WTC11 (cell line): ENCODE data around the gene C10orf71. TPM values are rescaled to one million over a fixed set of nuclear protein-coding genes. Genes with fewer than 3 reads are reported as not detected.

Experiments
- ATAC-seq: fragments of 200-7000 bp; cut with Tn5 transposase; 2 replicates; pipeline ENCODE4 v1.10.0; 2021; ENCODE audit warnings: mild to moderate bottlenecking, moderate library complexity
- CTCF ChIA-PET: fragments of 300-600 bp; sonication (Branson Sonifier 250); formaldehyde crosslinking; loops from one replicate; lab custom pipeline; 2021; ENCODE audit warnings: antibody characterized with exemption; lab: Charles Lee
- POLR2A ChIA-PET: fragments of 350-600 bp; sonication (Branson Sonifier 250); formaldehyde crosslinking; loops from one replicate; lab custom pipeline; 2021; ENCODE audit warnings: antibody characterized with exemption; lab: Charles Lee
- DNase-seq: peaks from one replicate; pipeline ENCODE4 v3.0.0; 2021; ENCODE audit warnings: low spot score
- H3K27ac Mint-ChIP-seq: 2 replicates; pipeline ENCODE4 v1.8.0; 2021; ENCODE audit warnings: mixed read lengths
- H3K27me3 Mint-ChIP-seq: 2 replicates; pipeline ENCODE4 v1.8.0; 2021; ENCODE audit warnings: low read depth, mild to moderate bottlenecking, moderate library complexity, mixed read lengths
- H3K36me3 Mint-ChIP-seq: 2 replicates; pipeline ENCODE4 v1.8.0; 2021; ENCODE audit warnings: mixed read lengths
- H3K4me1 Mint-ChIP-seq: 2 replicates; pipeline ENCODE4 v1.8.0; 2022; ENCODE audit warnings: mixed read lengths
- H3K4me3 Mint-ChIP-seq: 2 replicates; pipeline ENCODE4 v1.8.0; 2021; ENCODE audit warnings: mild to moderate bottlenecking, moderate library complexity, mixed read lengths
- H3K9me3 Mint-ChIP-seq: 2 replicates; pipeline ENCODE4 v1.8.0; 2021; ENCODE audit warnings: mixed read lengths
- AFF4 ChIP-seq: sonication (generic); formaldehyde crosslinking; IDR thresholded peaks from 2 replicates; pipeline ENCODE4 v1.8.1; 2023; ENCODE audit warnings: mild to moderate bottlenecking, missing genetic modification reagents, borderline replicate concordance
- ATF6 ChIP-seq: sonication (generic); formaldehyde crosslinking; IDR thresholded peaks from 2 replicates; pipeline ENCODE4 v1.8.1; 2023; ENCODE audit warnings: mild to moderate bottlenecking, missing genetic modification reagents
- E2F4 ChIP-seq: sonication (generic); formaldehyde crosslinking; IDR thresholded peaks from 2 replicates; pipeline ENCODE4 v1.8.1; 2022; ENCODE audit warnings: low read depth, mild to moderate bottlenecking, moderate library complexity, missing genetic modification reagents, borderline replicate concordance
- ELF4 ChIP-seq: sonication (generic); formaldehyde crosslinking; IDR thresholded peaks from 2 replicates; pipeline ENCODE4 v1.8.1; 2022; ENCODE audit warnings: low read depth, mild to moderate bottlenecking, moderate library complexity, missing genetic modification reagents
- EMX1 ChIP-seq: fragments of 250-450 bp; sonication (Bioruptor Pico); IDR thresholded peaks from 2 replicates; pipeline ENCODE4 v1.8.0; 2021; ENCODE audit warnings: mild to moderate bottlenecking
- FOXP4 ChIP-seq: sonication (generic); formaldehyde crosslinking; IDR thresholded peaks from 2 replicates; pipeline ENCODE4 v1.8.0; 2022; ENCODE audit warnings: mild to moderate bottlenecking, missing genetic modification reagents
- HMGA2 ChIP-seq: fragments of 250-450 bp; sonication (Bioruptor Pico); IDR thresholded peaks from 2 replicates; pipeline ENCODE4 v1.4.0; 2021; ENCODE audit warnings: mild to moderate bottlenecking, moderate library complexity
- IRF2 ChIP-seq: sonication (generic); formaldehyde crosslinking; IDR thresholded peaks from 2 replicates; pipeline ENCODE4 v1.8.0; 2022; ENCODE audit warnings: low read depth, missing genetic modification reagents, borderline replicate concordance
- NFATC4 ChIP-seq: fragments of 250-450 bp; sonication (Bioruptor Pico); IDR thresholded peaks from 2 replicates; pipeline ENCODE4 v1.9.0; 2021; ENCODE audit warnings: mild to moderate bottlenecking
- OVOL2 ChIP-seq: fragments of 250-450 bp; sonication (Bioruptor Pico); IDR thresholded peaks from 2 replicates; pipeline ENCODE4 v1.9.0; 2021; ENCODE audit warnings: mild to moderate bottlenecking, borderline replicate concordance
- SOX15 ChIP-seq: fragments of 250-450 bp; sonication (Bioruptor Pico); IDR thresholded peaks from 2 replicates; pipeline ENCODE4 v1.9.0; 2021; ENCODE audit warnings: mild to moderate bottlenecking
- TEAD1 ChIP-seq: sonication (generic); formaldehyde crosslinking; IDR thresholded peaks from 2 replicates; pipeline ENCODE4 v1.8.0; 2022; ENCODE audit warnings: mild to moderate bottlenecking, missing genetic modification reagents
- TEAD4 ChIP-seq: sonication (generic); formaldehyde crosslinking; IDR thresholded peaks from 2 replicates; pipeline ENCODE4 v1.8.0; 2022; ENCODE audit warnings: mild to moderate bottlenecking, missing genetic modification reagents
- ZNF138 ChIP-seq: sonication (generic); formaldehyde crosslinking; conservative IDR thresholded peaks from 2 replicates; pipeline ENCODE4 v1.8.1; 2022; ENCODE audit warnings: mild to moderate bottlenecking, moderate library complexity, missing genetic modification reagents
- ZNF317 ChIP-seq: sonication (generic); formaldehyde crosslinking; IDR thresholded peaks from 2 replicates; pipeline ENCODE4 v1.8.1; 2023; ENCODE audit warnings: low read depth, mild to moderate bottlenecking, moderate library complexity, missing genetic modification reagents, borderline replicate concordance
- ZNF396 ChIP-seq: fragments of 250-450 bp; sonication (Bioruptor Pico); IDR thresholded peaks from 2 replicates; pipeline ENCODE4 v1.8.0; 2021; ENCODE audit warnings: mild to moderate bottlenecking, moderate library complexity, borderline replicate concordance
- ZNF423 ChIP-seq: fragments of 250-450 bp; sonication (Bioruptor Pico); IDR thresholded peaks from 2 replicates; pipeline ENCODE4 v2.1.2; 2022; ENCODE audit warnings: mild to moderate bottlenecking, moderate library complexity
- ZNF512 ChIP-seq: sonication (generic); formaldehyde crosslinking; IDR thresholded peaks from 2 replicates; pipeline ENCODE4 v1.8.1; 2022; ENCODE audit warnings: missing genetic modification reagents, borderline replicate concordance
- total RNA-seq: library from RNA; stranded (reverse); gene quantifications from 3 replicates; pipeline ENCODE4 v1.2.3, GENCODE V29; 2021

The C10orf71 gene
- total RNA-seq, 1 experiment from 2014 or later: not detected

GRCh38 chr10:49303711-49304110 lies 4.7 kb downstream of the C10orf71 start:
- no peak for TF ChIP-seq HMGA2 (CRISPR knock-in tag)
- no peak for TF ChIP-seq ZNF138 (CRISPR knock-in tag)
- TF ChIP-seq ZNF423 (CRISPR knock-in tag): peak; percentile 99
- no peak for TF ChIP-seq TEAD4 (CRISPR knock-in tag)
- Mint-ChIP-seq H3K9me3 (no peaks in the 10 kb centered on the region), H3K4me1 (peaks cover 12% of the 10 kb centered on the region), H3K27ac (no peak overlapping the region), H3K36me3 (no peaks in the 10 kb centered on the region), H3K27me3 (no peaks in the 10 kb centered on the region; the same call in 1 of the 2 replicates), H3K4me3 (no peak overlapping the region)
- no peak; the same call in 1 of the 2 replicates for ATAC-seq
- CTCF ChIA-PET: no interaction called here
- POLR2A ChIA-PET: no interaction called here
- no peak for DNase-seq

GRCh38 chr10:49304137-49304536 lies 5.2 kb downstream of the C10orf71 start:
- no peak for TF ChIP-seq FOXP4 (CRISPR knock-in tag)
- TF ChIP-seq TEAD1: no peak
- TF ChIP-seq, all 79 proteins: peak for 0

GRCh38 chr10:49307921-49308320 lies 9.0 kb downstream of the C10orf71 start:
- ATAC-seq: no peak
- H3K27me3 Mint-ChIP-seq: no peaks in the 10 kb centered on the region
- no peak overlapping the region for H3K4me3 Mint-ChIP-seq
- ChIA-PET CTCF (interaction anchor here (1.1 kb wide), 1 partner anchor 17 kb away, joined by 5 read pairs; no protein-coding TSS in a partner anchor), POLR2A (no interaction called here)
- H3K4me1 Mint-ChIP-seq: peaks cover 3% of the 10 kb centered on the region; the same call in 1 of the 2 replicates
- H3K9me3 Mint-ChIP-seq: peaks cover 10% of the 10 kb centered on the region
- DNase-seq: no peak
- H3K27ac Mint-ChIP-seq: no peak overlapping the region
- no peaks in the 10 kb centered on the region for H3K36me3 Mint-ChIP-seq
- TF ChIP-seq ZNF396 (no peak), ZNF512 (CRISPR knock-in tag) (no peak), E2F4 (CRISPR knock-in tag) (no peak), OVOL2 (CRISPR knock-in tag) (no peak), IRF2 (no peak), ELF4 (CRISPR knock-in tag) (no peak), ATF6 (CRISPR knock-in tag) (no peak), ZNF317 (CRISPR knock-in tag) (no peak), NFATC4 (CRISPR knock-in tag) (no peak), AFF4 (CRISPR knock-in tag) (no peak), HMGA2 (CRISPR knock-in tag) (no peak), EMX1 (CRISPR knock-in tag) (no peak), SOX15 (CRISPR knock-in tag) (no peak), ZNF423 (CRISPR knock-in tag) (no peak)

More at GRCh38 chr10:49304137-49304536, 5.2 kb downstream of the C10orf71 start:
- DNase-seq (no peak), ATAC-seq (no peak)
- Mint-ChIP-seq H3K9me3 (peaks cover 4% of the 10 kb centered on the region; the same call in 1 of the 2 replicates), H3K27me3 (no peaks in the 10 kb centered on the region; the same call in 1 of the 2 replicates), H3K36me3 (no peaks in the 10 kb centered on the region), H3K27ac (no peak overlapping the region), H3K4me3 (no peak overlapping the region), H3K4me1 (peaks cover 7% of the 10 kb centered on the region)
- ChIA-PET CTCF (no interaction called here), POLR2A (no interaction called here)
